ENCODE measurements around the gene CDC42EP4. TPM values are rescaled to one million over a fixed set of nuclear protein-coding genes. Genes with fewer than 3 reads are reported as not detected.

Gene CDC42EP4
- total and polyA plus RNA-seq, 9 of the 15 experiments (the other 6 are each of a cell fraction or from before 2014, with no cell fraction given) = 0.65 to 20.8 (median 12.3) TPM

- H3K4me3 ChIP-seq = no peak overlapping the region
- intact Hi-C loops (cut with micrococcal nuclease) (no loop called here), in situ Hi-C loops (cut with MboI) (no loop called here)
- ChIA-PET CTCF (ENCODE audit: low intra/inter-chr PET ratio) (interaction anchor here (0.7 kb wide), 1 partner anchor 10 kb away, joined by 3 read pairs; no protein-coding TSS in a partner anchor), POLR2A (interaction anchor here (0.6 to 1.9 kb wide), 2 partner anchors 10 to 1645 kb away, joined by 3 to 7 read pairs; no protein-coding TSS in a partner anchor)
- H3K36me3 ChIP-seq (ENCODE audit: control insufficient read depth, insufficient read depth, low read length) = no peaks in the 10 kb centered on the region
- no peaks in the 10 kb centered on the region for H3K9me3 ChIP-seq (replicated peaks; ENCODE audit: control insufficient read depth, insufficient read depth, low read depth, low read length)
- H3K27me3 ChIP-seq (ENCODE audit: control insufficient read depth in 2 of 2, insufficient read depth in 2 of 2, low read length in 2 of 2) = peaks cover 0 to 5% of the 10 kb centered on the region in 2 experiments; a peak in 1 of 5 replicates
- 43% methylated on average over 6 of the region's 6 CpGs for WGBS (ENCODE audit: insufficient coverage, low coverage, missing lambda C conversion rate)
- H3K27ac ChIP-seq (ENCODE audit: extremely low read depth, low read depth, low read length) = no peak overlapping the region
- DNase-seq (ENCODE audit: extremely low read depth in 1 of 4, low spot score in 3 of 4) = no peak
- no peak for FAIRE-seq
- H3K9ac ChIP-seq (ENCODE audit: insufficient read depth in 1 of 2, low read depth in 2 of 2, low read length in 2 of 2) = no peak overlapping the region
- H3K4me1 ChIP-seq (replicated peaks in 1 of 2; ENCODE audit: control insufficient read depth in 2 of 2, insufficient read depth in 2 of 2, low read length in 2 of 2) = peaks cover 23 to 27% of the 10 kb centered on the region in 2 experiments
- H2AFZ ChIP-seq (ENCODE audit: low read depth, low read length) = no peak overlapping the region
- ATAC-seq = no peak
- H3K4me2 ChIP-seq (ENCODE audit: insufficient read depth, low read length) = no peak overlapping the region
- H4K20me1 ChIP-seq (replicated peaks; ENCODE audit: control insufficient read depth, insufficient read depth, low read length) = no peaks in the 10 kb centered on the region
- H3K9me1 ChIP-seq (ENCODE audit: control insufficient read depth, insufficient read depth, low read length) = peaks cover 3% of the 10 kb centered on the region
- no peaks in the 10 kb centered on the region for H3K79me2 ChIP-seq (ENCODE audit: control insufficient read depth, insufficient read depth, low read length)
- BruUV-seq (replicated peaks) = no TSS peak
- TF ChIP-seq, protein P1, sequence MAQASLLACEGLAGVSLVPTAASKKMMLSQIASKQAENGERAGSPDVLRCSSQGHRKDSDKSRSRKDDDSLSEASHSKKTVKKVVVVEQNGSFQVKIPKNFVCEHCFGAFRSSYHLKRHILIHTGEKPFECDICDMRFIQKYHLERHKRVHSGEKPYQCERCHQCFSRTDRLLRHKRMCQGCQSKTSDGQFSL (CRISPR knock-in tag; IDR thresholded peaks at IDR 0.05) = no peak
- TF ChIP-seq, protein P1 (tag; IDR thresholded peaks at IDR 0.05) = no peak
- no peak for TF ChIP-seq FOXA3 (CRISPR knock-in tag; conservative IDR thresholded peaks at IDR 0.05 in 1 of 2, IDR thresholded peaks at IDR 0.05 in 1 of 2)
- TF ChIP-seq PREB (CRISPR knock-in tag; IDR thresholded peaks at IDR 0.05) = no peak
- TF ChIP-seq SIX5 (IDR thresholded peaks at IDR 0.05; ENCODE audit: borderline replicate concordance in 1 of 2, insufficient read depth in 1 of 2, low read depth in 1 of 2, low read length in 2 of 2) = no peak
- no peak for TF ChIP-seq SMAD2 (IDR thresholded peaks at IDR 0.05; ENCODE audit: low read depth, low read length)
- no peak for TF ChIP-seq TCF7 (IDR thresholded peaks at IDR 0.05; ENCODE audit: borderline replicate concordance)
- TF ChIP-seq, protein P2, sequence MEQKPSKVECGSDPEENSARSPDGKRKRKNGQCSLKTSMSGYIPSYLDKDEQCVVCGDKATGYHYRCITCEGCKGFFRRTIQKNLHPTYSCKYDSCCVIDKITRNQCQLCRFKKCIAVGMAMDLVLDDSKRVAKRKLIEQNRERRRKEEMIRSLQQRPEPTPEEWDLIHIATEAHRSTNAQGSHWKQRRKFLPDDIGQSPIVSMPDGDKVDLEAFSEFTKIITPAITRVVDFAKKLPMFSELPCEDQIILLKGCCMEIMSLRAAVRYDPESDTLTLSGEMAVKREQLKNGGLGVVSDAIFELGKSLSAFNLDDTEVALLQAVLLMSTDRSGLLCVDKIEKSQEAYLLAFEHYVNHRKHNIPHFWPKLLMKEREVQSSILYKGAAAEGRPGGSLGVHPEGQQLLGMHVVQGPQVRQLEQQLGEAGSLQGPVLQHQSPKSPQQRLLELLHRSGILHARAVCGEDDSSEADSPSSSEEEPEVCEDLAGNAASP (IDR thresholded peaks at IDR 0.05) = no peak
- no peak for TF ChIP-seq NRF1 (conservative IDR thresholded peaks at IDR 0.05 in 1 of 2, IDR thresholded peaks at IDR 0.05 in 1 of 2)
- TF ChIP-seq, protein P3, sequence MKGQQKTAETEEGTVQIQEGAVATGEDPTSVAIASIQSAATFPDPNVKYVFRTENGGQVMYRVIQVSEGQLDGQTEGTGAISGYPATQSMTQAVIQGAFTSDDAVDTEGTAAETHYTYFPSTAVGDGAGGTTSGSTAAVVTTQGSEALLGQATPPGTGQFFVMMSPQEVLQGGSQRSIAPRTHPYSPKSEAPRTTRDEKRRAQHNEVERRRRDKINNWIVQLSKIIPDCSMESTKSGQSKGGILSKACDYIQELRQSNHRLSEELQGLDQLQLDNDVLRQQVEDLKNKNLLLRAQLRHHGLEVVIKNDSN (CRISPR knock-in tag; IDR thresholded peaks at IDR 0.05) = no peak
- no peak for TF ChIP-seq MTA2 (IDR thresholded peaks at IDR 0.05; ENCODE audit: low read depth)
- TF ChIP-seq TEAD4 (IDR thresholded peaks at IDR 0.05; ENCODE audit: low read length) = no peak
- no peak for TF ChIP-seq TEAD4 (CRISPR knock-in tag; IDR thresholded peaks at IDR 0.05; ENCODE audit: borderline replicate concordance)
- no peak for TF ChIP-seq MTA1 (IDR thresholded peaks at IDR 0.05; ENCODE audit: borderline replicate concordance)
These were observed 8.9 kb upstream of the CDC42EP4 start for GRCh38 chr17:73320601-73321264.
